C4-2B (cell line): ENCODE measurements around the gene TGFA.

Source experiments
- ZFX ChIP-seq: fragments of 450-650 bp; IDR thresholded peaks from 2 replicates; pipeline ENCODE4 v1.6.1; 2017
- TF ChIP-seq, protein P1 (sequence below): fragments of 450-650 bp; conservative IDR thresholded peaks from 2 replicates; pipeline ENCODE4 v1.5.1; 2017; ENCODE audit warnings: mild to moderate bottlenecking

DNA sequence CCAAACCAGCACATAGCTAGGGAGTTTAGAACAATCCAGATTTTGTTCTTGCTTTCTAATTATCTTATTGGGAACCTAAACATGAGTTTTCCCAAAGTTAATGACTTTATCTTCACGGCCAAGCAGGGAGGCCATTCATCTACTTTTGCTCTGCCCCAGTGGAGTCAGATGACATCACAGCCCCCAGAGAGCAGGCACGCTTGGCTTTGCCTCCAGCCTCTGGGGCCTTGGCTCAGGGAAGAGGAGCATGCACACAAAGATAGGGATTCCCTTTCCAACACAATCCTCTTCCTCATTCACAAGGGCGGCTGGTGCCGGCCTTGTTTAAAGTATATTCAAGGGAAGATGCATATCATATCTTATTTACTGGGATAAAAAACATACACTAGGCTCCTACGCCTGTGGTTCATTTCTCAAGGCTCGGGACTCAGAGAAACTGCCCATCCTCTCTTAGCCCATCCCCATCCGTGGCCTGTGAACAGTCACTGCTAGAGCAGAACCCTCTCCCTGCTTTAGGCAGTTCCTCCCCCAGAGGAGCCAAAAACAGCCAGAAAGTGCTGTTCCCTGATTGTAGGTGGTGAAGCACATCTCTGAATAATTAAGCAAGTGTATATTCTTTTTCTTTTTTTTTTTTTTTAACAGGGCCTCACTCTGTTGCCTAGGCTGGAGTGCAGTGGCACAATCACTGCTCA lies 21.2 kb downstream of the TGFA start:
- TF ChIP-seq, protein P1, sequence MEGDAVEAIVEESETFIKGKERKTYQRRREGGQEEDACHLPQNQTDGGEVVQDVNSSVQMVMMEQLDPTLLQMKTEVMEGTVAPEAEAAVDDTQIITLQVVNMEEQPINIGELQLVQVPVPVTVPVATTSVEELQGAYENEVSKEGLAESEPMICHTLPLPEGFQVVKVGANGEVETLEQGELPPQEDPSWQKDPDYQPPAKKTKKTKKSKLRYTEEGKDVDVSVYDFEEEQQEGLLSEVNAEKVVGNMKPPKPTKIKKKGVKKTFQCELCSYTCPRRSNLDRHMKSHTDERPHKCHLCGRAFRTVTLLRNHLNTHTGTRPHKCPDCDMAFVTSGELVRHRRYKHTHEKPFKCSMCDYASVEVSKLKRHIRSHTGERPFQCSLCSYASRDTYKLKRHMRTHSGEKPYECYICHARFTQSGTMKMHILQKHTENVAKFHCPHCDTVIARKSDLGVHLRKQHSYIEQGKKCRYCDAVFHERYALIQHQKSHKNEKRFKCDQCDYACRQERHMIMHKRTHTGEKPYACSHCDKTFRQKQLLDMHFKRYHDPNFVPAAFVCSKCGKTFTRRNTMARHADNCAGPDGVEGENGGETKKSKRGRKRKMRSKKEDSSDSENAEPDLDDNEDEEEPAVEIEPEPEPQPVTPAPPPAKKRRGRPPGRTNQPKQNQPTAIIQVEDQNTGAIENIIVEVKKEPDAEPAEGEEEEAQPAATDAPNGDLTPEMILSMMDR: no peak
- no peak for TF ChIP-seq ZFX
